ENCODE results near the gene NUDT15.

GRCh38 chr13:48086272-48086671 lies 48.7 kb downstream of the NUDT15 start:
- TF ChIP-seq CTCF (IDR thresholded peaks at IDR 0.05) (no peak), POLR2A (IDR thresholded peaks at IDR 0.05) (no peak)
